Glomerular visceral epithelial cell (primary cell): ENCODE measurements around the gene DPEP1.
"Not testable (repeated sequence)": the region's sequence is repeated elsewhere in the genome, so short reads cannot be mapped to it uniquely, and the experiment has no call there.

Source experiments
- DNase-seq: peaks from one replicate; pipeline ENCODE4 v3.0.0-alpha.2; 2016; ENCODE audit errors: extremely low spot score

Gene DPEP1

GRCh38 chr16:89619840-89620239 is 6.4 kb downstream of the DPEP1 start:
- DNase-seq = no peak

GRCh38 chr16:89620406-89620841 is 7.0 kb downstream of the DPEP1 start:
- DNase-seq = no peak

GRCh38 chr16:89621136-89621697 is 7.8 kb downstream of the DPEP1 start:
- no peak for DNase-seq

- DNase-seq = no peak
Observed at GRCh38 chr16:89621698-89622409, 8.4 kb downstream of the DPEP1 start.

- DNase-seq = peak; percentile 31
Observed at GRCh38 chr16:89623511-89624261, 10.2 kb downstream of the DPEP1 start.

- no peak for DNase-seq
Observed at GRCh38 chr16:89624777-89625761, 11.6 kb downstream of the DPEP1 start.

- no peak for DNase-seq
Observed at GRCh38 chr16:89629827-89630610, 16.6 kb downstream of the DPEP1 start.

- peak; percentile 93 for DNase-seq
Observed at GRCh38 chr16:89633064-89633631, 19.7 kb downstream of the DPEP1 start.

- DNase-seq = not testable (repeated sequence)
Observed at GRCh38 chr16:89634463-89635385, 21.3 kb downstream of the DPEP1 start.

GRCh38 chr16:89636663-89637062 is 23.2 kb downstream of the DPEP1 start:
- no peak for DNase-seq

GRCh38 chr16:89637379-89637778 is 23.9 kb downstream of the DPEP1 start:
- no peak for DNase-seq

- DNase-seq = no peak
Observed at GRCh38 chr16:89638455-89638854, 25.0 kb downstream of the DPEP1 start.

GRCh38 chr16:89639385-89639784 is 25.9 kb downstream of the DPEP1 start:
- DNase-seq = no peak

GRCh38 chr16:89641458-89642119 is 28.1 kb downstream of the DPEP1 start:
- no peak for DNase-seq

- no peak for DNase-seq
Observed at GRCh38 chr16:89642574-89642973, 29.1 kb downstream of the DPEP1 start.

- DNase-seq = no peak
Observed at GRCh38 chr16:89643769-89644300, 30.4 kb downstream of the DPEP1 start.

GRCh38 chr16:89645122-89645521 is 31.7 kb downstream of the DPEP1 start:
- DNase-seq = no peak

GRCh38 chr16:89646270-89646669 is 32.8 kb downstream of the DPEP1 start:
- no peak for DNase-seq

- no peak for DNase-seq
Observed at GRCh38 chr16:89646906-89647305, 33.5 kb downstream of the DPEP1 start.
